Heart right ventricle (tissue), 16 donors: ENCODE results near the gene TXLNB. TPM values are rescaled to one million over a fixed set of nuclear protein-coding genes. Genes with fewer than 3 reads are reported as not detected.

Source experiments
- ATAC-seq, 8 donors: fragments of 200-7000 bp; cut with Tn5 transposase; one replicate each; pipeline ENCODE4 v1.9.1; 2020; ENCODE audit warnings: mild to moderate bottlenecking in 8 of 8, moderate library complexity in 8 of 8, moderate number of reproducible peaks in 1 of 8
- DNase-seq, 2 donors: peaks; one replicate each; pipeline ENCODE4 v3.0.0-alpha.2; 2020
- H3K27ac ChIP-seq, 10 donors: fragments of 200-600 bp; sonication (generic) in 2 of 10; one replicate each; pipeline versions ENCODE4 v1.5.0 to v1.8.0; 2020 to 2022; ENCODE audit warnings: mild to moderate bottlenecking in 3 of 10
- H3K27me3 ChIP-seq, 7 donors: fragments of 200-600 bp; one replicate each; pipeline ENCODE4 v1.8.0; 2021 to 2022; ENCODE audit warnings: mild to moderate bottlenecking in 2 of 7
- H3K36me3 ChIP-seq, 9 donors: fragments of 200-600 bp; sonication (generic) in 1 of 9; one replicate each; pipeline versions ENCODE4 v1.5.0 to v1.8.0; 2020 to 2022; ENCODE audit warnings: mild to moderate bottlenecking in 2 of 9
- H3K4me1 ChIP-seq, 9 donors: fragments of 200-600 bp; sonication (generic) in 1 of 9; one replicate each; pipeline versions ENCODE4 v1.5.0 to v1.8.0; 2020 to 2022; ENCODE audit warnings: mild to moderate bottlenecking in 4 of 9
- H3K4me3 ChIP-seq, 10 donors: fragments of 200-600 bp; sonication (generic) in 2 of 10; one replicate each; pipeline versions ENCODE4 v1.5.0 to v1.8.0; 2020 to 2022; ENCODE audit warnings: mild to moderate bottlenecking in 7 of 10, moderate library complexity in 2 of 10
- H3K9me3 ChIP-seq, 11 donors: fragments of 200-600 bp in 10 of 11; sonication (generic) in 2 of 11; one replicate each; pipeline versions ENCODE4 v1.5.0 to v1.8.0; 2013 to 2022; ENCODE audit warnings: mild to moderate bottlenecking in 2 of 11, control low read depth in 1 of 11, moderate library complexity in 1 of 11
- CTCF ChIP-seq, 9 donors: fragments of 200-600 bp; sonication (generic) in 2 of 9; IDR thresholded peaks; one replicate each; pipeline versions ENCODE4 v1.5.0 to v1.8.0; 2021 to 2022; ENCODE audit warnings: antibody characterized with exemption in 9 of 9, mild to moderate bottlenecking in 5 of 9, moderate library complexity in 1 of 9
- WGBS, 2 donors: extraction: QIAGEN DNeasy Blood & Tissue Kit; methylation state at CpG; one replicate each; pipeline ENCODE4 v1.1.7; 2013; ENCODE audit warnings: inconsistent platforms in 1 of 2; 5-methylcytosine and 5-hydroxymethylcytosine counted together
- intact Hi-C, 10 donors: fragments of 100-400 bp; cut with DNase I; formaldehyde crosslinking; loops; one replicate each; pipeline versions ENCODE4 v1.11.1 to v1.14.2; 2022
- polyA plus RNA-seq, 2 donors: library from polyadenylated mRNA; stranded (reverse); fragments of 200-250 nt; gene quantifications; one replicate each; pipeline ENCODE4 v1.2.3, GENCODE V29; 2013
- total RNA-seq, 10 donors: library from RNA; stranded (reverse); fragmentation: NEBNext Ultra II Directional in 3 of 10; extraction: Animal tissue kit (Norgen Biotek cat#: 25700) in 3 of 10; gene quantifications; one replicate each; pipeline versions ENCODE4 v1.2.1 to v1.2.4, GENCODE V29; 2021 to 2023
- donor health status: Arrhythmogenic right ventricular cardiomyopathy.
- donor health status: ischemic (EF 13 %, LVEDD 7.1; RV severe dilation, severe dysfunction).
- donor health status: healthy with polysubstance abuse.
- donor health status: DM: no; HTN: yes; CAD: no.
- donor health status: DM: no; HTN: no; CAD: no.
- donor health status: ischemic (EF 25% LVEDD 6.9; RV normal size, moderate dysfunction).
- donor health status: ischemic (EF 25% LVEDD 5.7; RV mildly dilated, moderate dysfunction).
- donor health status: healthy.
- donor health status: DM: yes; HTN: yes; CAD: no.
- donor health status: Ischemic cardiomyopathy.
- donor health status: ischemic (EF 35%, LVEDD 5.7; RV mildly dilated, moderate dysfunction).
- donor health status: nonischemic (EF 11% LVEDD 7.7; RV severe dilation, severe dysfunction).
- donor health status: DM: yes; HTN: yes; CAD: no.
- donor health status: PGD.
- donor health status: ischemic (EF 29% LVEDD 5.4; RV normal size, mild dysfunction).
- donor health status: nonischemic (EF 23%, LVEDD 6.1; RV moderate dilation, normal function).

Gene TXLNB
- total and polyA plus RNA-seq, 12 donors = 6.2 to 156 (median 132) TPM

DNA sequence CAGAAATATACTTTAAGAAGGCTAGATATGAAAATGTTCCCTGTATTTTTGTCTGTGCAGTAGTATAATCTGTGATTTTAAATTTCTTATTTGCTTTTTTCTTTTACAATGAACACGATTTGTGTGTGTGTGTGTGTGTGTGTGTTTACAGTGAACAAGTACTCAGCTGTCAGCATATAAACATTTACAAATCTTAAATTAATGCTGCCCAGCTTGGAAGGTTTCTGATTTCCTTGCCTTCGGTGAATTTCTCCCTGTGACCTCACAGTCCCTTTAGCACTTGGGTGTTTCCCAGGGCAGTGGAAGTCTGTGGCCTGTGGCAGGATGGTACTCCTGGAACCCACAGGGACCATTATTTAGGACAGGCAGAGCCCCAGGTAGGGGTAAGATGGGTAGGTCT is 37.6 kb downstream of the TXLNB start:
- DNase-seq (no peak), ATAC-seq (no peak)
- no peak for TF ChIP-seq CTCF (IDR thresholded peaks at IDR 0.05)
- WGBS, 2 donors = 84 to 95% methylated on average over 2 of the region's 2 CpGs
- no peak overlapping the region for H3K27ac ChIP-seq
- no peaks in the 10 kb centered on the region for H3K27me3 ChIP-seq
- intact Hi-C loops = loop anchor here in 2 of 10 donors (5.0 kb wide), 2 partner anchors 33 to 38 kb away; partner anchors contain the start of gene TXLNB (in 1 of the 2)
- H3K4me3 ChIP-seq = no peak overlapping the region
- H3K9me3 ChIP-seq = no peaks in the 10 kb centered on the region
- H3K36me3 ChIP-seq = peaks cover 0 to 33% (median 0%) of the 10 kb centered on the region in 9 donors
- H3K4me1 ChIP-seq = peaks cover 10 to 50% (median 38%) of the 10 kb centered on the region in 9 donors

- 86 to 88% methylated on average over 2 of the region's 2 CpGs for WGBS, 2 donors
- H3K36me3 ChIP-seq = peaks cover 0 to 28% (median 0%) of the 10 kb centered on the region in 9 donors
- TF ChIP-seq CTCF (IDR thresholded peaks at IDR 0.05) = no peak
- intact Hi-C loops = loop anchor here in 2 of 10 donors (5.0 kb wide), 2 partner anchors 34 to 39 kb away; partner anchors contain the start of gene TXLNB (in 1 of the 2)
- no peaks in the 10 kb centered on the region for H3K9me3 ChIP-seq
- DNase-seq (no peak), ATAC-seq (no peak)
- peaks cover 10 to 52% (median 39%) of the 10 kb centered on the region in 9 donors for H3K4me1 ChIP-seq
- no peak overlapping the region for H3K4me3 ChIP-seq
- H3K27ac ChIP-seq = no peak overlapping the region
- H3K27me3 ChIP-seq = no peaks in the 10 kb centered on the region
Measured at GRCh38 chr6:139253656-139254055, 38.1 kb downstream of the TXLNB start.

GRCh38 chr6:139251691-139252390 is 40.0 kb downstream of the TXLNB start:
- peaks cover 10 to 46% (median 29%) of the 10 kb centered on the region in 9 donors for H3K4me1 ChIP-seq
- H3K9me3 ChIP-seq = no peaks in the 10 kb centered on the region
- 55 to 64% methylated on average over 4 of the region's 4 CpGs for WGBS, 2 donors
- peak overlapping the region; percentile 47 to 89 (median 80) for H3K27ac ChIP-seq
- intact Hi-C loops = loop anchor here in 2 of 10 donors (1.0 to 5.0 kb wide), 3 partner anchors 35 to 112 kb away; partner anchors contain the start of gene TXLNB (in 1 of the 2)
- H3K27me3 ChIP-seq = no peaks in the 10 kb centered on the region
- no peak overlapping the region for H3K4me3 ChIP-seq
- DNase-seq = no peak
- peaks cover 0 to 27% (median 0%) of the 10 kb centered on the region in 9 donors for H3K36me3 ChIP-seq
- TF ChIP-seq CTCF (IDR thresholded peaks at IDR 0.05) = peak in 1 of 9 donors; percentile 10
- ATAC-seq = peak in 6 of 8 donors; percentile 3 to 31 (median 14)

DNA sequence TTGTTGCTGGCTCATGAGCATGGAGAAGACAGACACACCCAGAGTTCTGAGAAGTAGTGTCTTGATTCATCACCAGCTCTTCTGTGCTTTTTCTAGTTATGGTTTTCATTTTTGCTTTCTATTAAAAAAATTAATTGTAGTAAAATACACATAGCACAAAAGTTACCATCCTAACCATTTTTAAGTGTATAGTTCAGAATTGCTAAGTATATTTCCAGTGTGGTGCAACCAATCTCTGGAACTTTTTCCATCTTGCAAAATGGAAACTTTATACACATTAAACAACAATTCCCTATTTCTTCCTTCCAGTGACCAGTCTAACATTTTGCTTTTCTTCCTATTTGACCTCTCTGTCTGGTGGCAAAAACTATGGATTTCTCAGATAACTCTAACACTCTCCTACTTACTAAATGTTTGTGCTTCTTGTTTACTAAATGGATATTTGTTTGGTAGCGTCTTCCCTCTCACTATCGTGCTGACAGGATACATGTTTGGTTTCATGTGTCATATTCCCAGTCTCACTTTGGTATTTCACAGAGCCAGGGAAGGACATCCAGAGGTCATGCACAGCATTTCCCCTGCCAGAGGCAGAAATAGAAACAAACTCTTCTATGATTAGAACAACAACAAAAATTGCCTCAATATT is 40.6 kb downstream of the TXLNB start:
- DNase-seq = peak in 1 of 2 donors; percentile 53
- no peaks in the 10 kb centered on the region for H3K27me3 ChIP-seq
- H3K27ac ChIP-seq = peak overlapping the region; percentile 47 to 89 (median 80)
- TF ChIP-seq CTCF (IDR thresholded peaks at IDR 0.05) = no peak
- 5 to 6% methylated on average over 2 of the region's 2 CpGs for WGBS, 2 donors
- intact Hi-C loops = loop anchor here in 2 of 10 donors (1.0 to 5.0 kb wide), 3 partner anchors 36 to 113 kb away; partner anchors contain the start of gene TXLNB (in 1 of the 2)
- H3K4me1 ChIP-seq = peaks cover 10 to 39% (median 25%) of the 10 kb centered on the region in 9 donors
- no peak overlapping the region for H3K4me3 ChIP-seq
- H3K9me3 ChIP-seq = no peaks in the 10 kb centered on the region
- ATAC-seq = peak; percentile 76 to 92 (median 84)
- H3K36me3 ChIP-seq = peaks cover 0 to 34% (median 0%) of the 10 kb centered on the region in 9 donors
